HG03571 (cell line): ENCODE measurements around the gene POU5F1.
"Not testable (repeated sequence)": the region's sequence is repeated elsewhere in the genome, so short reads cannot be mapped to it uniquely, and the experiment has no call there.

Experiments
- ATAC-seq: cut with Tn5 transposase; IDR thresholded peaks from one replicate; pipeline ENCODE4 v1.9.1; 2021; ENCODE audit not compliant: unreplicated experiment

The POU5F1 gene

DNA sequence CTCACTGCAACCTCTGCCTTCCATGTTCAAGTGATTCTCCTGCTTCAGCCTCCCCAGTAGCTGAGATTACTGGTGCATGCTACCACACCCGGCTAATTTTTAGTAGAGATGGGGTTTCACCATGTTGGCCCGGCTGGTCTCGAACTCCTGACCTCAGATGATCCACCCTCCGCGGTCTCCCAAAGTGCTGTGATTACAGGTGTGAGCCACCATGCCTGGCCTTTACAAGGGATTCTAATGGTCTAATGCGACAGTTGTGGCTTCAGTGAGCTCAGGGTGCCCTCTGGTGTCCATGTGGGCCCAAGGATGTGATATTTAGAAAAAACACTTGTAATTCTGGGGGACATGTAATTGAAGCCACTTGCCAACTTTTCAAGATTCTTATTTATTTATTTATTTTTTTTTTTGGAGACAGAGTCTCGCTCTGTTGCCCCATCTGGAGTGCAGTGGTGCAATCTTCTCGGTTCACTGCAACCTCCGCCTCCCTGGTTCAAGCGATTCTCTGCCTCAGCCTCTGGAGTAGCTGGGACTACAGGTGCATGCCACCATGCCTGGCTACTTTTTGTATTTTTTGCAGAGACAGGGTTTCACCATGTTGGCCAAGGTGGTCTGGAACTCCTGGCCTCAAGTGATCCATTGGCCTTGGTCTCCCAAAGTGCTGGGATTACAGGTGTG lies 22.1 kb upstream of the POU5F1 start:
- not testable (repeated sequence) for ATAC-seq

DNA sequence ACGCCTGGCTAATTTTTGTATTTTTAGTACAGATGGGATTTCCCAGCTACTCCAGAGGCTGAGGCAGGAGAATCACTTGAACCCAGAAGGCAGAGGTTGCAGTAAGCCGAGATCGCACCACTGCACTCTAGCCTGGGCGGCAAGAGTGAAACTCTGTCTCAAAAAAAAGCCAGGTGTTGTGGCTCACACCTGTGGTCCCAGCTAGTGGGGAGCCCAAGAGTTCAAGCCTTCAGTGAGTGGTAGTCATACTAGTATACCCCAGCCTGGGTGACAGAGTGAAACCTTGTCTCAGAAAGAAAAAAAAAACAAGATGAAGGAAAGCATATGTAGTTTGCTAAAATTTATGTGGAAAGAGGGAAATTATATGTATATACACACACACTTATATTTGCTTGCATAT lies 20.0 kb upstream of the POU5F1 start:
- ATAC-seq, result no peak

- ATAC-seq, result not testable (repeated sequence)
Observed at GRCh38 chr6:31189223-31189622, 18.7 kb upstream of the POU5F1 start.

DNA sequence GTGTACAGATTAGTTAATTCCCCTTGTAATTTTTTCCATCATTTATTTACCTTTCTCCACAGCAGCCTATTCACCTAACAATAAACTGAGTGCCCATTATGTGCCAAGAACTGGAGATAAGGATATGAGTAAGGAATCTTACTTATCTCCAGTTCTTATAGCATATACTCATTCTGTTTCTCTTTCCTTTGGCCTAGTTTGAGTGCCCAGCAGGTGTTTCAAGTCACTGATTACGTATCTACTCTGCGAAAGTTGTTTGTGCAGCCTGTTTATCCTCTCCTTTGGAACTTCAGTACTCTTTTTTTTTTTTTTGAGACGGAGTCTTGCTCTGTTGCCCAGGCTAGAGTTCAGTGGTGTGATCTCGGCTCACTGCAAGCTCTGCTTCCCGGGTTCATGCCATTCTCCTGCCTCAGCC lies 17.3 kb upstream of the POU5F1 start:
- ATAC-seq, result no peak

GRCh38 chr6:31186052-31186734 lies 15.7 kb upstream of the POU5F1 start:
- no peak for ATAC-seq

DNA sequence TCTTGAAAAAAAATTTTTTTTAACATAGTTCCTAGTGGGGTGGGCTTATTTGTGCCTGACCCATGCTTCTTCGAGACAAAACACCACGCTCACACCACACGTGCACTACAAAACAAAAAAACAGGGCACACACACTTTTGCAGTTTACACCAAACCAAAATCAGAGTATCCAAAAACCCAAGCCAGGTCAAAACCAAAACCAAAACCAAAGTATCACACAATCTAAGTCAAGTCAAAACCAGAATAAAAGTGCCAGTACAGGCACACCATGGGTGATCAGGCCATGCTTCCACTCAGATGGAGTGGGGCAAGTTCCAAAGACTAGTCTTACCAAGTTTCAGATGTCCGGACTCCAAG lies 15.2 kb upstream of the POU5F1 start:
- ATAC-seq, result not testable (repeated sequence)

DNA sequence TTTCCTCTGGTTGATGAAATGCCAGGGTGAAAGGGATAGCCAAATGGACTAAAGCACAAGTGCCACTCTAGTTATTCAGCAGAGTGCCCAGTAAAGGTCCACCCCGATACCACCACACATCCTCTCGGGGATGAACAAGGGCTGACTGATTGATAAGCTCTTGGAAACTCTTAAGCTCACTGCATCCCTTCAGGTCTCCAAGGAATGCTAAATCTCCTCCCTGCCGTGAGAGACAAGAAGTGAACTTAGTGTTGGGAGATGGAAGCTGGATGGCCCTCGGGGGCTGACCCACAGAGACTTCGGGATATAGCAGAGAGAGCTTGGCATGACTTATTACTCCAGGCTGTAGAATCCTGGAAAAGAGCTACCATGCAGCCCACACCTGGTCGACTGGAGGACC lies 13.4 kb upstream of the POU5F1 start:
- not testable (repeated sequence) for ATAC-seq

DNA sequence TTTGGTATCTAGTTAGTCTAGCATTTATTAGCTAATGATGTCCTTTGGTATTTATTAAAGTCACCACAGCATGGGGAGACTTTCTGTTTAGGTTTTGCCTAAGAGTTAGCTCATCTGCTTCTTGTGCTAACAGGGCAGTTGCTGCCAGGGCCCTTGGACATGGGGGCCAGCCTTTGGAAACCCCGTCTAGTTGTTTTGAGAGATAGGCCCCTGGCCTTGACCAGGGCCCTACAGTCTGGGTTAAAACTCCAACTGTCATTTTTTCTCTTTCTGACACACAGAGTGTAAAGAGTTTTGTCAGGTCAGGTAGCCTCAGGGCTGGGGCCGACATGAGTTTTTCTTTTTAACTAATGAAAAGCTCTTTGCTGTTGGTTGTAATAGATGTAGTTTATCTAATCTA lies 12.8 kb upstream of the POU5F1 start:
- ATAC-seq, result not testable (repeated sequence)

DNA sequence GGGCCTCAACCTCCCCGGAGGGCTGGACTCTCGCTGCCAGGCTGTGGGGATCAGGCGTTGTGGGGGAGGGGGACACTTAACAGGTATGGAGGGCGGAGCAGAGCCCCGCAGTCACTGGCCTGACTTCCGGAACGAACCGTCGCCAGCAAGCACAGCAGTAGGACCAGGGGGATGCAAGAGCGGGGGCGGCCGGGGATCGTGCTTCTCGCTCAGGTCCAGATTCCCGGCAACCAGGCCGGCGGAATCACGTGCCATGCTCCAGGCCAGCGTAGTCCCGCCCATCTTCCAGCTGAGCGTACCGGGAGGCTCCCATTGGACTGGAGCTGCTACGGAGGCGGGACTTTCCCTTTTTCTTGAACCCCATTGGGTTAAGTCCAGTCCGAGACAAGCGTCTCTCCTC lies 10.0 kb upstream of the POU5F1 start:
- ATAC-seq, result no peak

DNA sequence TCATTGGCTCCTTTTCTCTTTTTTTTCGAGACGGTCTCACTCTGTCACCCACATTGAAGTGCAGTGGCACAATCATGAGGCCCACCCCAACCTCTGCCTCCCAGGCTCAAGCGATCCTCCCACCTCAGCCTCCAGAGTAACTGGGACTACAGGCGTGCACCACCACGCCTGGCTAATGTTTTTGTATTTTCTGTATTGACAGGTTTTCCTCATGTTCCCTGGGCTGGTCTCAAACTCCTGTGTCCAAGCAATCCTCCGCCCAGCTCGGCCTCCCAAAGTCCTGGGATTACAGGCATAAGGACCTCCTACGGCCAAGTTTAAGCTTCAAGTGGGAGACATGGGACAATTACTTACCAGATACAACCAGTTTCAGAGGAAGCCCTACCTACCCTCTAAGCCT lies 9.4 kb upstream of the POU5F1 start:
- no peak for ATAC-seq

- ATAC-seq, result no peak
Observed at GRCh38 chr6:31179042-31179386, 8.5 kb upstream of the POU5F1 start.

DNA sequence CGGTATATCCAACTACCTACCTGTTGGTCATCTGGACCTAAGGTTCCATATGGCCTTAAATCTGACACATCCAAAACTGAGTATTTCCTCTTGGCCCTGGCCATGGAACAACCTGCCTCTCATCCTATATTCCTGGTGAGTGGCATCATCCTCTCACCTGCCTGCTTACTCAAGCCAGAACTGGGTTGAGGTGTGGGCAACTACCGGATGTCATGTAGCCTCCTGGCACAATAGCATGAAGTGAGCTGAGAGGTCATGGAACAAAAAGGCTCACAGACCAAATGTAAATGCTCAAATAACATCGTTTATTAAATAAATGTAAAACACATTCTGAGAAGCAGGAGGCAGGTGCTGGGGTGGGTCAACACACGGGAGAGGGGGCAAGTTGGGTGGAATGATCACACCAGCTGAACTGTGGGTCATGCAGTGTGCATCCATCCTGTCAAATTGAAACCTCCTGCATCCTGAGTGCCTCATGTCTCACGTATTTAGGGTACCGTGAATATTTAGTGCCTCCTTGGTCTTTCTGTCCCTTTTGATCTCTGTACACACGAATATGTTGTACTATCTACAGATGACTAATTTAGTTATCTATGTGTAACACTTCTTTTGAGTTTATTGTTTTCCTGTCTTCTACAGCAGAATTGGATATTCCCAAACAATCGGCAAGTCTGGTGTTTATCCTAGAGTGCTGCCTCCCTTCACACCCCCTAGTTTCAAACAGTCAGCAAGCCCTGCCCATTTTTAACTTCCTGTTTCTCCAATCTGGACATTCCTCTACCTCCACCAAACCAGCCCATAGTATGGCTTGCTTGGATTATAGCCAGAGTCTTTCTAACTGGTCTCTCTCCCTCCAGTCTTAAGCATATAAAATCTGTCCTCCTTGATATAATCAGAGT lies 7.9 kb upstream of the POU5F1 start:
- no peak for ATAC-seq

DNA sequence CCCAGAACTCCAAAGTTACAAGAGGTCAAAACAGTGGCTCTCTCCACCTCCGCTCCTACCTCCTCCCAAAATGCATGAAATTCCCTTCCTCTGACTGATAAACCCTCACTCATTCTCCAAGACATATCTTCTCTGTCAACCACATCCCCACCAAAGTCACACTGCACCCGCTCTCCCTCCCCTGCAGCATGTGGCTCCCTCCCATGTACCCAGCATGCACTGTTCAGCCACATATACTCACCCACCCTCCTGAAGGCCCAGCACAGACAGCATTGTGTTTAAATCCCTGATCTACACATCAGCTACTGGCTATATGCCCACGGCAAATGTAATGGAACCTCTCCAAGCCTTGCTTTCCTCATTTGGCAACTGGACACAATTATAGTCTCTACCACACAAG lies 5.5 kb upstream of the POU5F1 start:
- ATAC-seq, result no peak

DNA sequence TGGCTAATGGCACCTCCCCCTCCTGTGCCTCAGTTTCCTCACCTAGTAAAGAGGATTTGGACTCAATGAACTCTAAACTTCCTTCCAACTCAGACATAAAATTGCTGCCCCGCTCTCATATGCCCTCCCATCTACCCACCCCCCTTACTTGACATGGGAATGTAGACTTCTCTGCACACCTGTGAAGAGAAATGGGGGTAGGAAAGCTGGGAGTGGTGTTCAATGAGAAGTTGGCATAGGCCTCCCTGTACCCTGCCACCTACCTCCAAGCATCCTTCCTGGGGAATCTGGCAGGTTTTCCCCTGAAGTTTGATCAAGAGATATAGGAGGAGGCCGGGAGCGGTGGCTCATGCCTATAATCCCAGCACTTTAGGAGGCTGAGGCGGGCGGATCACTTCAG lies 3.9 kb upstream of the POU5F1 start:
- no peak for ATAC-seq

DNA sequence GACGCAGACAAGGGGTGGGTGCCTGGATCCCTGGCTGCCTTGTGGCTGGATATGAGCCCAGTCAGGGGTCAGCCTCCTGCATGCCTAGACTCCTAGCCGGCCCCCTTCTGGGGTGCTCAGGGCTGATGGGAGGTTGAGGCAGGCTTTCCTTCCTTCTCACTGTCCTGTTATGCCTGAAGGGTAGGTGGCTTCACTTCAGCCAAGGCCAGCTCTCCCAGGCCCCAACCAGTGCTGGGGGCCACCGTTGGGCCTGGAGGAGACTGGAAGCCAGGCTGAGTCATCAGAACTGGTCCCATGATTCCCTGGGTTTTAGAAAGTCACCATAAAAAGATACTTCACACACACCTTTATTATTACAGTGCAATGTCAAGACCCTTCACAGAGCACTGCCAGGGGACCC lies 2.9 kb upstream of the POU5F1 start:
- ATAC-seq, result no peak

- ATAC-seq, result no peak
Observed at GRCh38 chr6:31172973-31173384, 2.5 kb upstream of the POU5F1 start.

- ATAC-seq, result no peak
Observed at GRCh38 chr6:31171931-31172905, 1.7 kb upstream of the POU5F1 start.

DNA sequence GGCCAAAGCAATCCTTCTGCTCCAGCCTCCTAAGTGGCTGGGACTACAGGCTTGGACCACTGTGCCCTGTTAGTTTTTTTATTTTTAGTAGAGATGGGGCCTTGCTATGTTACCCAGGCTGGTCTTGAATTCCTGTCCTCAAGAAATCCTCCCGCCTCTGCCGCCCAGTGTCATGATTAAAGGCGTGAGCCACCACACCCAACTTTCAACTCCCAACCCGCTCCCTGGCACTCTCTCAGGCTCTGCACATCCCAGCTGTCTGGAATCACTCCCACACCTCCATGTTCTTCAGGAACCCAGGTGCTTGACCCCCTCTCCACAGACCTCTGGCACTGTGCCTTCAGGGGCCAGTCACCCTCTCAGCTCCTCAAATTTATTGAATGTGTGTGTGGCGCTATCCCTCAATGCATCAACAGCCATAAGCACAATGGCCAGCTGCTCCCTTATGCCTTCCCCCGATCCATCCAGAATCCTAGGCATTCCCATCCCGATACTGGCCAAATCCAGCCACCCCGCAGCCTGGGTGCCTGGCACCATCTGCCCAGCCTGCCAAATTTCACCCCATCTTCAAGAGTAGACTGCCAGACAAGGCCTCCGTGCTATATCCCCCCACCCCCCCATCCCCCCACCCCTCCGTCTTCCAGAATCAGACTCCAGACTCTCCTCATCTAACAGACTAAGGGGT lies 647 bp upstream of the POU5F1 start:
- ATAC-seq, result no peak

GRCh38 chr6:31169858-31170599 lies 453 bp downstream of the POU5F1 start:
- not testable (repeated sequence) for ATAC-seq
